Neural progenitor cell (in vitro differentiated cells): ENCODE results near the gene CASP14. TPM values are rescaled to one million over a fixed set of nuclear protein-coding genes. Genes with fewer than 3 reads are reported as not detected.
"Not testable (repeated sequence)": the region's sequence is repeated elsewhere in the genome, so short reads cannot be mapped to it uniquely, and the experiment has no call there.

Source experiments
- DNase-seq: peaks from one replicate; pipeline ENCODE4 v3.0.0-alpha.2; 2016; ENCODE audit warnings: low spot score
- H2AFZ ChIP-seq: fragments of 200-600 bp; sonication (generic); replicated peaks from 2 replicates; pipeline ENCODE4 v1.6.1; 2016; ENCODE audit warnings: antibody characterized with exemption
- H3F3A ChIP-seq: fragments of 200-600 bp; sonication (generic); 2 replicates; pipeline ENCODE4 v1.6.1; 2016; ENCODE audit warnings: antibody characterized with exemption, low read depth
- H3K27ac ChIP-seq: fragments of 200-600 bp; sonication (generic); 2 replicates; pipeline ENCODE4 v1.5.1; 2016; ENCODE audit warnings: mild to moderate bottlenecking
- H3K27me3 ChIP-seq: fragments of 200-600 bp; sonication (generic); 2 replicates; pipeline ENCODE4 v1.6.1; 2016; ENCODE audit warnings: mild to moderate bottlenecking, moderate library complexity
- H3K36me3 ChIP-seq: fragments of 200-600 bp; sonication (generic); 2 replicates; pipeline ENCODE4 v1.5.1; 2016
- H3K4me1 ChIP-seq: fragments of 200-600 bp; sonication (generic); 2 replicates; pipeline ENCODE4 v1.6.1; 2016; ENCODE audit warnings: mixed run types
- H3K4me2 ChIP-seq: fragments of 200-600 bp; sonication (generic); 2 replicates; pipeline ENCODE4 v1.6.1; 2016
- H3K4me3 ChIP-seq: fragments of 200-600 bp; sonication (generic); 2 replicates; pipeline ENCODE4 v1.5.1; 2016
- H3K79me2 ChIP-seq: fragments of 200-600 bp; sonication (generic); 2 replicates; pipeline ENCODE4 v1.6.1; 2016; ENCODE audit warnings: low read depth
- H3K9ac ChIP-seq: fragments of 200-600 bp; sonication (generic); 2 replicates; pipeline ENCODE4 v1.6.1; 2016
- H3K9me3 ChIP-seq: fragments of 200-600 bp; sonication (generic); 2 replicates; pipeline ENCODE4 v1.5.1; 2016; ENCODE audit warnings: low read depth
- H4K20me1 ChIP-seq: fragments of 200-600 bp; sonication (generic); 2 replicates; pipeline ENCODE4 v1.6.1; 2016; ENCODE audit warnings: low read depth
- H3K27ac Mint-ChIP-seq: 3 replicates; pipeline ENCODE4 v1.8.0; 2021; ENCODE audit warnings: mixed read lengths
- H3K27me3 Mint-ChIP-seq: 2 replicates; pipeline ENCODE4 v1.8.0; 2022; ENCODE audit warnings: low read depth, mild to moderate bottlenecking, inconsistent platforms, moderate library complexity, mixed read lengths; ENCODE audit not compliant: insufficient read depth
- H3K36me3 Mint-ChIP-seq: 3 replicates; pipeline ENCODE4 v1.8.0; 2021; ENCODE audit warnings: mixed read lengths
- H3K4me1 Mint-ChIP-seq: 3 replicates; pipeline ENCODE4 v1.8.0; 2021; ENCODE audit warnings: mixed read lengths
- H3K4me3 Mint-ChIP-seq: 3 replicates; pipeline ENCODE4 v1.8.0; 2021; ENCODE audit warnings: mild to moderate bottlenecking, moderate library complexity, mixed read lengths
- H3K9me3 Mint-ChIP-seq: 3 replicates; pipeline ENCODE4 v1.8.0; 2020; ENCODE audit warnings: mixed read lengths
- CTCF ChIP-seq: fragments of 200-600 bp; sonication (generic); IDR thresholded peaks from 2 replicates; pipeline ENCODE4 v1.5.1; 2017; ENCODE audit warnings: antibody characterized with exemption, mild to moderate bottlenecking
- EZH2 ChIP-seq: fragments of 200-600 bp; sonication (generic); IDR thresholded peaks from 2 replicates; pipeline ENCODE4 v1.6.1; 2017; ENCODE audit warnings: antibody characterized with exemption, mild to moderate bottlenecking, moderate library complexity
- EZH2phosphoT487 ChIP-seq: fragments of 200-600 bp; sonication (generic); IDR thresholded peaks from 2 replicates; pipeline ENCODE4 v1.6.1; 2017; ENCODE audit warnings: antibody characterized with exemption
- total RNA-seq: library from RNA; depleted of rRNA; stranded (reverse); fragments of >200 nt; gene quantifications from 2 replicates; pipeline ENCODE4 v1.2.3, GENCODE V29; 2015; ENCODE audit warnings: low replicate concordance

The CASP14 gene
- total RNA-seq, 1 donor from 2014 or later, result not detected

GRCh38 chr19:15014579-15014978 lies 34.7 kb upstream of the CASP14 start:
- H3K4me2 ChIP-seq, result no peak overlapping the region
- Mint-ChIP-seq H3K4me1 (peaks cover 7% of the 10 kb centered on the region), H3K9me3 (no peaks in the 10 kb centered on the region), H3K27me3 (peaks cover 22% of the 10 kb centered on the region), H3K36me3 (no peaks in the 10 kb centered on the region), H3K27ac (no peak overlapping the region), H3K4me3 (no peak overlapping the region)
- H3K9me3 ChIP-seq, result no peaks in the 10 kb centered on the region
- no peak overlapping the region for H2AFZ ChIP-seq
- peaks cover 52% of the 10 kb centered on the region for H3K27me3 ChIP-seq
- no peak overlapping the region for H3K27ac ChIP-seq
- no peaks in the 10 kb centered on the region for H4K20me1 ChIP-seq
- H3K4me3 ChIP-seq, result no peak overlapping the region
- H3K9ac ChIP-seq, result no peak overlapping the region
- TF ChIP-seq CTCF, result no peak
- no peak for TF ChIP-seq EZH2
- TF ChIP-seq EZH2phosphoT487, result no peak
- peak; percentile 45 for DNase-seq
- no peaks in the 10 kb centered on the region for H3K4me1 ChIP-seq
- H3K79me2 ChIP-seq, result no peaks in the 10 kb centered on the region
- no peaks in the 10 kb centered on the region for H3K36me3 ChIP-seq
- H3F3A ChIP-seq, result peaks cover 7% of the 10 kb centered on the region

GRCh38 chr19:15015946-15016542 lies 33.2 kb upstream of the CASP14 start:
- no peak overlapping the region for H3K27ac ChIP-seq
- no peak overlapping the region for H3K4me3 ChIP-seq
- no peaks in the 10 kb centered on the region for H3K36me3 ChIP-seq
- DNase-seq, result peak; percentile 83
- Mint-ChIP-seq H3K4me3 (no peak overlapping the region), H3K9me3 (no peaks in the 10 kb centered on the region), H3K27me3 (peaks cover 18% of the 10 kb centered on the region), H3K27ac (no peak overlapping the region), H3K4me1 (no peaks in the 10 kb centered on the region), H3K36me3 (no peaks in the 10 kb centered on the region)
- no peak overlapping the region for H3K4me2 ChIP-seq
- no peak overlapping the region for H2AFZ ChIP-seq
- H3K9ac ChIP-seq, result no peak overlapping the region
- H3K9me3 ChIP-seq, result no peaks in the 10 kb centered on the region
- TF ChIP-seq CTCF (no peak), EZH2phosphoT487 (no peak), EZH2 (no peak)
- H3K79me2 ChIP-seq, result no peaks in the 10 kb centered on the region
- no peaks in the 10 kb centered on the region for H3F3A ChIP-seq
- H3K4me1 ChIP-seq, result no peaks in the 10 kb centered on the region
- peaks cover 37% of the 10 kb centered on the region for H3K27me3 ChIP-seq
- H4K20me1 ChIP-seq, result no peaks in the 10 kb centered on the region

GRCh38 chr19:15018836-15019235 lies 30.4 kb upstream of the CASP14 start:
- not testable (repeated sequence) for H3K9ac ChIP-seq, H3F3A ChIP-seq, DNase-seq, H3K27ac ChIP-seq, H3K27me3 ChIP-seq, H3K27ac Mint-ChIP-seq, H3K4me1 Mint-ChIP-seq, H3K36me3 ChIP-seq, H3K79me2 ChIP-seq, H3K4me2 ChIP-seq, H3K4me3 ChIP-seq, H3K4me1 ChIP-seq, H4K20me1 ChIP-seq, H3K4me3 Mint-ChIP-seq, H3K36me3 Mint-ChIP-seq, H3K9me3 ChIP-seq, H2AFZ ChIP-seq, H3K9me3 Mint-ChIP-seq
- H3K27me3 Mint-ChIP-seq, result peaks cover 12% of the 10 kb centered on the region

GRCh38 chr19:15021286-15022007 lies 27.8 kb upstream of the CASP14 start:
- Mint-ChIP-seq H3K4me1 (no peaks in the 10 kb centered on the region), H3K36me3 (no peaks in the 10 kb centered on the region), H3K27ac (no peak overlapping the region), H3K4me3 (no peak overlapping the region), H3K9me3 (no peaks in the 10 kb centered on the region), H3K27me3 (peaks cover 7% of the 10 kb centered on the region)
- no peaks in the 10 kb centered on the region for H4K20me1 ChIP-seq
- no peak overlapping the region for H3K4me3 ChIP-seq
- no peak overlapping the region for H2AFZ ChIP-seq
- H3K79me2 ChIP-seq, result no peaks in the 10 kb centered on the region
- no peak overlapping the region for H3K9ac ChIP-seq
- no peaks in the 10 kb centered on the region for H3K36me3 ChIP-seq
- TF ChIP-seq EZH2phosphoT487 (no peak), CTCF (no peak), EZH2 (no peak)
- no peaks in the 10 kb centered on the region for H3K9me3 ChIP-seq
- no peak overlapping the region for H3K27ac ChIP-seq
- no peak overlapping the region for H3K4me2 ChIP-seq
- no peaks in the 10 kb centered on the region for H3F3A ChIP-seq
- H3K4me1 ChIP-seq, result no peaks in the 10 kb centered on the region
- no peaks in the 10 kb centered on the region for H3K27me3 ChIP-seq
- no peak for DNase-seq
